Activated CD4-positive, alpha-beta T cell treated with anti-CD3 and anti-CD28 coated beads for 24 hours (primary cell): Measurements from ENCODE around the gene SLC16A2.
A peak's percentile ranks its signal among the peaks of the same experiment; 100 is the strongest.
"Not testable (repeated sequence)": the region's sequence is repeated elsewhere in the genome, so short reads cannot be mapped to it uniquely, and the experiment has no call there.

Experiments used
- DNase-seq, 2 donors: peaks; one replicate each; pipeline ENCODE4 v3.0.0-alpha.2; 2020; ENCODE audit warnings: low read depth in 2 of 2

The SLC16A2 gene

GRCh38 chrX:74446876-74447275 lies 25.6 kb downstream of the SLC16A2 start:
- DNase-seq = no peak

GRCh38 chrX:74448669-74449068 lies 27.4 kb downstream of the SLC16A2 start:
- DNase-seq = no peak

GRCh38 chrX:74449322-74449936 lies 28.1 kb downstream of the SLC16A2 start:
- peak in 1 of 2 donors; percentile 7 for DNase-seq

- no peak for DNase-seq
Observed at GRCh38 chrX:74449937-74450330, 28.6 kb downstream of the SLC16A2 start.

GRCh38 chrX:74450803-74451449 lies 29.6 kb downstream of the SLC16A2 start:
- no peak for DNase-seq

- no peak for DNase-seq
Observed at GRCh38 chrX:74451450-74452198, 30.3 kb downstream of the SLC16A2 start.

- DNase-seq = no peak
Observed at GRCh38 chrX:74452199-74452481, 30.8 kb downstream of the SLC16A2 start.

- DNase-seq = no peak
Observed at GRCh38 chrX:74453178-74453577, 31.9 kb downstream of the SLC16A2 start.

- not testable (repeated sequence) for DNase-seq
Observed at GRCh38 chrX:74454233-74454632, 32.9 kb downstream of the SLC16A2 start.

GRCh38 chrX:74458736-74459135 lies 37.4 kb downstream of the SLC16A2 start:
- no peak for DNase-seq

- no peak for DNase-seq
Observed at GRCh38 chrX:74461384-74461783, 40.1 kb downstream of the SLC16A2 start.

GRCh38 chrX:74464722-74465121 lies 43.4 kb downstream of the SLC16A2 start:
- no peak for DNase-seq

GRCh38 chrX:74465424-74465823 lies 44.1 kb downstream of the SLC16A2 start:
- DNase-seq = no peak

GRCh38 chrX:74467656-74468055 lies 46.4 kb downstream of the SLC16A2 start:
- DNase-seq = no peak

- DNase-seq = not testable (repeated sequence)
Observed at GRCh38 chrX:74473116-74473515, 51.8 kb downstream of the SLC16A2 start.

GRCh38 chrX:74490247-74490646 lies 69.0 kb downstream of the SLC16A2 start:
- no peak for DNase-seq

GRCh38 chrX:74492720-74493201 lies 71.5 kb downstream of the SLC16A2 start:
- DNase-seq = peak in 1 of 2 donors; percentile 6

GRCh38 chrX:74493806-74494205 lies 72.5 kb downstream of the SLC16A2 start:
- DNase-seq = no peak

GRCh38 chrX:74498924-74499323 lies 77.6 kb downstream of the SLC16A2 start:
- DNase-seq = no peak

- DNase-seq = no peak
Observed at GRCh38 chrX:74500067-74500466, 78.8 kb downstream of the SLC16A2 start.

- no peak for DNase-seq
Observed at GRCh38 chrX:74500555-74500954, 79.3 kb downstream of the SLC16A2 start.

- DNase-seq = no peak
Observed at GRCh38 chrX:74505437-74505836, 84.1 kb downstream of the SLC16A2 start.
